Right lobe of liver (tissue), 6 donors: ENCODE measurements around the gene GSPT2. TPM values are rescaled to one million over a fixed set of nuclear protein-coding genes. Genes with fewer than 3 reads are reported as not detected.

Source experiments
- ATAC-seq, 4 donors: fragments of 200-7000 bp; cut with Tn5 transposase; one replicate each; pipeline ENCODE4 v1.9.1; 2020; ENCODE audit warnings: mild to moderate bottlenecking in 4 of 4, moderate library complexity in 4 of 4
- DNase-seq, 3 donors: peaks; one replicate each; pipeline ENCODE4 v3.0.0-alpha.2; 2020
- H3K27ac ChIP-seq, 3 donors: fragments of 200-600 bp; one replicate each; pipeline ENCODE4 v1.8.0; 2022
- H3K27me3 ChIP-seq, 2 donors: fragments of 200-600 bp; one replicate each; pipeline ENCODE4 v1.8.0; 2022
- H3K36me3 ChIP-seq, 4 donors: fragments of 200-600 bp; sonication (generic) in 1 of 4; one replicate each; pipeline versions ENCODE4 v1.5.1 to v1.8.0; 2017 to 2022; ENCODE audit warnings: control low read depth in 1 of 4
- H3K4me1 ChIP-seq, 4 donors: fragments of 200-600 bp; sonication (generic) in 1 of 4; one replicate each; pipeline versions ENCODE4 v1.5.1 to v1.8.0; 2017 to 2022; ENCODE audit warnings: control low read depth in 1 of 4
- H3K4me3 ChIP-seq, 3 donors: fragments of 200-600 bp; one replicate each; pipeline ENCODE4 v1.8.0; 2022
- H3K9me3 ChIP-seq, 4 donors: fragments of 200-600 bp; sonication (generic) in 1 of 4; one replicate each; pipeline versions ENCODE4 v1.5.1 to v1.8.0; 2017 to 2022; ENCODE audit warnings: control low read depth in 1 of 4
- POLR2A ChIP-seq: fragments of 450-650 bp; IDR thresholded peaks from one replicate; pipeline ENCODE4 v1.6.1; 2017; ENCODE audit warnings: antibody characterized with exemption, mild to moderate bottlenecking
- WGBS: methylation state at CpG from one replicate; pipeline ENCODE4 v1.1.6; 2018; ENCODE audit warnings: low coverage, low lambda C conversion rate; ENCODE audit not compliant: insufficient coverage; ENCODE audit errors: missing lambda C conversion rate; 5-methylcytosine and 5-hydroxymethylcytosine counted together
- intact Hi-C, 2 donors: fragments of 100-400 bp; cut with DNase I; formaldehyde crosslinking; loops; one replicate each; pipeline versions ENCODE4 v1.11.2 to v1.14.1; 2022
- total RNA-seq, 6 experiments: library from RNA; depleted of rRNA in 2 of 6; stranded (reverse); fragments of >200 nt in 2 of 6; fragmentation: NEBNext Ultra II Directional in 3 of 6; extraction: Animal tissue kit (Norgen Biotek cat#: 25700) in 3 of 6; gene quantifications; one replicate each; pipeline versions ENCODE4 v1.1.0 to v1.2.4, GENCODE V29; 2016 to 2023
- TF ChIP-seq, protein P1 (sequence below), 4 donors: fragments of 200-600 bp in 3 of 4; fragments of 450-650 bp in 1 of 4; IDR thresholded peaks; one replicate each; pipeline versions ENCODE4 v1.5.1 to v1.8.0; 2016 to 2022; ENCODE audit warnings: antibody characterized with exemption in 4 of 4, mild to moderate bottlenecking in 2 of 4
- donor health status: DM: no; HTN: yes; CAD: no.
- donor health status: DM: no; HTN: no; CAD: no.
- donor health status: DM: no; HTN: no; CAD: no.
- donor health status: DM: no; HTN: yes; CAD: no.
- donor health status: DM: no; HTN: yes; CAD: no.

Gene GSPT2
- total RNA-seq, 6 experiments from 2014 or later, result 3.6 to 8.7 (median 6.6) TPM

GRCh38 chrX:51728202-51728601 lies 15.0 kb upstream of the GSPT2 start:
- intact Hi-C loops, result no loop called here
- H3K9me3 ChIP-seq, result no peaks in the 10 kb centered on the region
- no peak overlapping the region for H3K27ac ChIP-seq
- DNase-seq (no peak), ATAC-seq (no peak)
- no peaks in the 10 kb centered on the region for H3K4me1 ChIP-seq
- no peak overlapping the region for H3K4me3 ChIP-seq
- H3K36me3 ChIP-seq, result no peaks in the 10 kb centered on the region
- no peaks in the 10 kb centered on the region for H3K27me3 ChIP-seq
- TF ChIP-seq, protein P1, sequence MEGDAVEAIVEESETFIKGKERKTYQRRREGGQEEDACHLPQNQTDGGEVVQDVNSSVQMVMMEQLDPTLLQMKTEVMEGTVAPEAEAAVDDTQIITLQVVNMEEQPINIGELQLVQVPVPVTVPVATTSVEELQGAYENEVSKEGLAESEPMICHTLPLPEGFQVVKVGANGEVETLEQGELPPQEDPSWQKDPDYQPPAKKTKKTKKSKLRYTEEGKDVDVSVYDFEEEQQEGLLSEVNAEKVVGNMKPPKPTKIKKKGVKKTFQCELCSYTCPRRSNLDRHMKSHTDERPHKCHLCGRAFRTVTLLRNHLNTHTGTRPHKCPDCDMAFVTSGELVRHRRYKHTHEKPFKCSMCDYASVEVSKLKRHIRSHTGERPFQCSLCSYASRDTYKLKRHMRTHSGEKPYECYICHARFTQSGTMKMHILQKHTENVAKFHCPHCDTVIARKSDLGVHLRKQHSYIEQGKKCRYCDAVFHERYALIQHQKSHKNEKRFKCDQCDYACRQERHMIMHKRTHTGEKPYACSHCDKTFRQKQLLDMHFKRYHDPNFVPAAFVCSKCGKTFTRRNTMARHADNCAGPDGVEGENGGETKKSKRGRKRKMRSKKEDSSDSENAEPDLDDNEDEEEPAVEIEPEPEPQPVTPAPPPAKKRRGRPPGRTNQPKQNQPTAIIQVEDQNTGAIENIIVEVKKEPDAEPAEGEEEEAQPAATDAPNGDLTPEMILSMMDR (IDR thresholded peaks at IDR 0.05), result no peak
- no peak for TF ChIP-seq POLR2A

GRCh38 chrX:51737091-51737490 lies 6.2 kb upstream of the GSPT2 start:
- WGBS, result 30% methylated on average over 2 of the region's 2 CpGs
- peaks cover 0 to 8% of the 10 kb centered on the region in 2 donors for H3K27me3 ChIP-seq
- DNase-seq, result no peak
- no peak overlapping the region for H3K4me3 ChIP-seq
- no peaks in the 10 kb centered on the region for H3K4me1 ChIP-seq
- no peaks in the 10 kb centered on the region for H3K36me3 ChIP-seq
- H3K27ac ChIP-seq, result no peak overlapping the region
- no peaks in the 10 kb centered on the region for H3K9me3 ChIP-seq
- no peak for ATAC-seq
- intact Hi-C loops, result no loop called here
- TF ChIP-seq POLR2A, result no peak
- TF ChIP-seq, protein P1 (IDR thresholded peaks at IDR 0.05), result no peak

- Histone ChIP-seq H3K4me3 (peak overlapping the region in 1 of 3 donors; percentile 58), H3K36me3 (no peaks in the 10 kb centered on the region), H3K27me3 (peaks cover 0 to 3% of the 10 kb centered on the region in 2 donors), H3K4me1 (no peaks in the 10 kb centered on the region), H3K27ac (no peak overlapping the region), H3K9me3 (no peaks in the 10 kb centered on the region)
- TF ChIP-seq, protein P1 (IDR thresholded peaks at IDR 0.05), result no peak
- TF ChIP-seq POLR2A, result no peak
- intact Hi-C loops, result no loop called here
- ATAC-seq (no peak), DNase-seq (no peak)
- no CpG with 5 or more reads among the region's 3 CpGs for WGBS
These were observed 656 bp upstream of the GSPT2 start for GRCh38 chrX:51742586-51742985.

GRCh38 chrX:51747671-51748070 lies 4.4 kb downstream of the GSPT2 start:
- TF ChIP-seq, protein P1 (IDR thresholded peaks at IDR 0.05), result no peak
- no peak for TF ChIP-seq POLR2A
- Histone ChIP-seq H3K9me3 (no peaks in the 10 kb centered on the region), H3K27ac (no peak overlapping the region), H3K4me1 (no peaks in the 10 kb centered on the region), H3K27me3 (peaks cover 0 to 3% of the 10 kb centered on the region in 2 donors), H3K36me3 (no peaks in the 10 kb centered on the region), H3K4me3 (no peak overlapping the region)
- ATAC-seq (no peak), DNase-seq (no peak)
- intact Hi-C loops, result no loop called here
